A673 (cell line): ENCODE results near the gene BCAN. TPM values are rescaled to one million over a fixed set of nuclear protein-coding genes. Genes with fewer than 3 reads are reported as not detected.
A peak's percentile ranks its signal among the peaks of the same experiment; 100 is the strongest.

Source experiments
- BruUV-seq: library from RNA; stranded (reverse); fragments of 400-500 nt; replicated peaks from 2 replicates; lab custom pipeline; 2021; lab: Mats Ljungman, UMichigan
- CTCF ChIA-PET: fragments of 300-600 bp; sonication (Branson Sonifier 250); formaldehyde crosslinking; loops from one replicate; lab custom pipeline; 2022; ENCODE audit warnings: antibody characterized with exemption; lab: Charles Lee
- POLR2A ChIA-PET: fragments of 300-600 bp; sonication (Branson Sonifier 250); formaldehyde crosslinking; loops from one replicate; lab custom pipeline; 2022; ENCODE audit warnings: antibody characterized with exemption; ENCODE audit not compliant: low non-redundant PET; lab: Charles Lee
- DNase-seq: peaks from one replicate; pipeline ENCODE4 v3.0.0-alpha.2; 2015; ENCODE audit warnings: low spot score
- H3K27ac ChIP-seq: fragments of 200-600 bp; sonication (generic); 2 replicates; pipeline ENCODE4 v1.5.1; 2016; ENCODE audit warnings: mixed run types, low read depth, mild to moderate bottlenecking, mixed read lengths, antibody characterized with exemption, low read length; ENCODE audit not compliant: poor library complexity, severe bottlenecking
- H3K27me3 ChIP-seq: fragments of 200-600 bp; sonication (generic); replicated peaks from 2 replicates; pipeline ENCODE4 v1.6.1; 2017; ENCODE audit warnings: mixed run types, low read depth, mild to moderate bottlenecking, mixed read lengths, antibody characterized with exemption, low read length; ENCODE audit not compliant: insufficient read depth, poor library complexity
- H3K36me3 ChIP-seq: fragments of 200-600 bp; sonication (generic); 2 replicates; pipeline ENCODE4 v1.6.1; 2016; ENCODE audit warnings: mixed run types, mild to moderate bottlenecking, mixed read lengths, antibody characterized with exemption, low read length; ENCODE audit not compliant: insufficient read depth, poor library complexity, severe bottlenecking
- H3K4me1 ChIP-seq: fragments of 200-600 bp; sonication (generic); 2 replicates; pipeline ENCODE4 v1.6.1; 2017; ENCODE audit warnings: mixed run types, mild to moderate bottlenecking, mixed read lengths, antibody characterized with exemption, low read length; ENCODE audit not compliant: insufficient read depth, poor library complexity, severe bottlenecking
- H3K4me3 ChIP-seq: fragments of 200-600 bp; sonication (generic); 2 replicates; pipeline ENCODE4 v1.5.1; 2016; ENCODE audit warnings: low read depth, mixed run types, mild to moderate bottlenecking, mixed read lengths, low read length; ENCODE audit not compliant: poor library complexity, severe bottlenecking
- H3K9me3 ChIP-seq: fragments of 200-600 bp; sonication (generic); 2 replicates; pipeline ENCODE4 v1.6.1; 2016; ENCODE audit warnings: mixed run types, low read depth, mild to moderate bottlenecking, mixed read lengths, antibody characterized with exemption, low read length; ENCODE audit not compliant: poor library complexity, severe bottlenecking
- CTCF ChIP-seq: fragments of 300-800, 200-600 bp; sonication (generic); conservative IDR thresholded peaks from 2 replicates; pipeline ENCODE4 v1.5.1; 2017; ENCODE audit warnings: low read depth, mild to moderate bottlenecking, antibody characterized with exemption, low read length, moderate library complexity, mixed read lengths
- EZH2 ChIP-seq: fragments of 200-600 bp; sonication (generic); IDR thresholded peaks from 2 replicates; pipeline ENCODE4 v1.6.1; 2017; ENCODE audit warnings: borderline replicate concordance, low read depth, mild to moderate bottlenecking, mixed read lengths, antibody characterized with exemption, low read length; ENCODE audit not compliant: poor library complexity, severe bottlenecking
- intact Hi-C: fragments of 100-400 bp; cut with micrococcal nuclease; formaldehyde crosslinking; loops from one replicate; pipeline ENCODE4 v1.10.0; 2022; ENCODE audit not compliant: unreplicated experiment
- total RNA-seq: library from RNA; stranded (reverse); gene quantifications from 2 replicates; pipeline ENCODE4 v1.2.3, GENCODE V29; 2021

The BCAN gene
- total RNA-seq, 1 experiment from 2014 or later = not detected

GRCh38 chr1:156706657-156707416, 64.9 kb downstream of the BCAN start:
- no peak for DNase-seq
- TF ChIP-seq CTCF (no peak), EZH2 (no peak)
- Histone ChIP-seq H3K4me1 (peaks cover 34% of the 10 kb centered on the region), H3K27me3 (peaks cover 5% of the 10 kb centered on the region), H3K36me3 (no peaks in the 10 kb centered on the region), H3K4me3 (peak overlapping the region; percentile 42), H3K27ac (no peak overlapping the region), H3K9me3 (no peaks in the 10 kb centered on the region)
- ChIA-PET CTCF (interaction anchor here (0.6 to 4.2 kb wide), 6 partner anchors 8 to 49 kb away, joined by 3 to 48 read pairs (median 6); no protein-coding TSS in a partner anchor), POLR2A (no interaction called here)
- intact Hi-C loops = no loop called here
- BruUV-seq = no TSS peak

- POLR2A ChIA-PET = no interaction called here
- Histone ChIP-seq H3K27ac (no peak overlapping the region), H3K9me3 (no peaks in the 10 kb centered on the region), H3K4me1 (peaks cover 34% of the 10 kb centered on the region), H3K4me3 (no peak overlapping the region), H3K36me3 (no peaks in the 10 kb centered on the region), H3K27me3 (peaks cover 5% of the 10 kb centered on the region)
- no peak for DNase-seq
- TF ChIP-seq CTCF (no peak), EZH2 (no peak)
- CTCF ChIA-PET = interaction anchor here (0.6 to 4.2 kb wide), 3 partner anchors 18 to 31 kb away, joined by 3 to 48 read pairs (median 13); no protein-coding TSS in a partner anchor
- BruUV-seq = no TSS peak
- intact Hi-C loops = no loop called here
Observed at GRCh38 chr1:156707417-156708217, 65.7 kb downstream of the BCAN start.

- H3K4me3 ChIP-seq = no peak overlapping the region
Observed at GRCh38 chr1:156708218-156708661, 66.3 kb downstream of the BCAN start.

More at GRCh38 chr1:156708218-156708661, 66.3 kb downstream of the BCAN start:
- TF ChIP-seq EZH2 = no peak
- TF ChIP-seq CTCF = no peak
- no peaks in the 10 kb centered on the region for H3K9me3 ChIP-seq
- POLR2A ChIA-PET = no interaction called here
- peaks cover 31% of the 10 kb centered on the region for H3K4me1 ChIP-seq
- no peak for DNase-seq
- intact Hi-C loops = no loop called here
- CTCF ChIA-PET = interaction anchor here (3.5 to 4.2 kb wide), 2 partner anchors 18 to 19 kb away, joined by 13 to 48 read pairs; no protein-coding TSS in a partner anchor
- no peaks in the 10 kb centered on the region for H3K36me3 ChIP-seq
- no TSS peak for BruUV-seq
- no peak overlapping the region for H3K27ac ChIP-seq
- peaks cover 5% of the 10 kb centered on the region for H3K27me3 ChIP-seq
